DND-41 (cell line): ENCODE data around the gene FBXL3.

ENCODE experiments used
- CTCF ChIP-seq: IDR thresholded peaks from 2 replicates; pipeline ENCODE4 v1.5.1; 2012; ENCODE audit warnings: borderline replicate concordance, low read length, moderate library complexity, mild to moderate bottlenecking; ENCODE audit not compliant: poor library complexity, severe bottlenecking; ENCODE audit errors: extremely low read depth
- EZH2 ChIP-seq: IDR thresholded peaks from 3 replicates; pipeline ENCODE4 v1.6.1; 2012; ENCODE audit warnings: borderline replicate concordance, low read depth, mild to moderate bottlenecking, moderate library complexity, low read length, inconsistent platforms; ENCODE audit not compliant: severe bottlenecking

- TF ChIP-seq EZH2 = no peak
- no peak for TF ChIP-seq CTCF
These were observed 12.0 kb upstream of the FBXL3 start for GRCh38 chr13:77038907-77039480.
